Inflammatory macrophage treated with lipopolysaccharide for 1 hour (primary cell): ENCODE measurements around the gene DST.

Experiments used
- DNase-seq, 2 donors: peaks; one replicate each; pipeline ENCODE4 v3.0.0-alpha.2; 2020 to 2022

DST gene

DNA sequence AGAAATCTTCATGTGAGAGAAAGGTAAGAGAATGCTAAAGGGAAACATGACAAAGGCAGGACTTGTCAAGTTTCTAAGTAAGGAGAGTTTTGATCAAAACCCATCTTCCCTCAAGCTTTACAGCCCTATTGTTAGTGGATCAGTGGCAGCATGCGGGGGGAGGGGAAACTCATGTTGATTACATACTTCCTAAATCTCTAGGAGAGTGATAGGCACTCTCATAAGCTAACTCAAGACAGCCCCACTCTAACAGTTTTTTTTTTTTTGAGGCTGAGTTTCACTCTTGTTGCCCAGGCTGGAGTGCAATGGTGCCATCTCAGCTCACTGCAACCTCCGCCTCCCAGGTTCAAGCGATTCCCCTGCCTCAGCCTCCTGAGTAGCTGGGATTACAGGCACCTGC, 18.6 kb upstream of the DST start:
- DNase-seq: peak; percentile 14 to 19

DNA sequence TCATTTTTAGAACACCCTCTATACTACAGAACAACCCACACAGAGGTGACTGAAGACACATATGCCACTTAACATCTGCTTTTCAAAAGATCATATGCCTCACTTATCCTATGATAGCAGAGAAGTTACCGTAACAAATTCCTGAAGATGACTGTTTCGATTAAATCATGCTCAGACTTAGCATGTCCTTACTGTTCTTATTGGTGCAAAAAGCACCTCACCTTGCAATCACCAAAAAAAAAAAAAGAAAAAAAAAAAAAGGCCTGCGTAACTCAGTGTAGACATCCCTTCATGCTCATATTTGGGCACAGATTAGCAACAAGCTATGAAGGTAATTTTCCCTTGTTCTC, 17.7 kb upstream of the DST start:
- peak in 1 of 2 donors; percentile 33 for DNase-seq

DNA sequence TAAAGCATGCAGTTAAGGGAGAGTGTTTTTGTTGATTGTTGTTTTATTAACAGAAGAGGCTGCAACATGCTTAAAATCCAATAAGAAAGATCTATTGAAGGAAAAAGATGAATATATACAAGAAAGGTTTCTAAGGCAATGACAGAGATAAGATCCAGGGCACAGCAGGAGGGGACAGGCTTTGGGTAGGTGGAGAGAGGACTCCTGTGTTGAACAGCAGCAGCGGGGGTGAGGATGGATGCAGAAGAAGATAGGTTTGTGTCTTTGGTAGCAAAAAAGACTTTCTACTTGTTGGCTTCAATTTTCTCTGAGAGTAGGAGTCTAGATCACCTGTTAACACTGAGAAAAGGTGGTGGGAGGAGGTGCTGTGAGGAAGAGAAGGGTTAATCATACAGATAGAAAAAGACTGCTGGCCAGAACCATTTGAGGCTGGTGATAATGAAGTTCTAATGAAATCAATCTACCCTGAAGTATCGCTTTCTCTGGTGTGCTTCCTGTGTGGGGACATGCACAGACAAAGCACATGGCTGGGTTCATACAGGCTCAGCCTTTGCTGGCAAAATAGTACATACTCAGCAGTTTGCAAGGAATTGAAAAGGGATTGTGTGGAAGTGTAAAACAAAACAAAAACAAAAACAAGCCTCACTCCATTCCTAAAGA, 17.2 kb upstream of the DST start:
- no peak for DNase-seq

DNA sequence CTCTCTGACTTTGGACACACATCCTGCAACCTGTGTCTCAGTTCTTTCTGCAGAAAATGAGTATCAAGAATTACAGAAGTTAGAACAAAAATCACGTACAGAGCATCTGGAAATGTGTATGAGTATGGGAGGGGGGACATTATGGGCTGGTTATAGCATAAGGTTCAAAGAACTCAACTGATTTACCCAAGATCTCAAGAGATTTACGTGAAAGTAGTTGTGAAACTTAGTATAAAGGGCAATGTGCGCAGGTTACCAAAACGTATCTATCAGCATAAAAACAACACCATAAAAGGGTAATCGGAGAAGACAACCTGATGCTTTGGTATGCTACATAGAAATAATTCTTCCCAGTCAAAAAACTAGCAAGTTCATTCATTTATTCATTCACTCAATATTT, 15.6 kb upstream of the DST start:
- no peak for DNase-seq

DNA sequence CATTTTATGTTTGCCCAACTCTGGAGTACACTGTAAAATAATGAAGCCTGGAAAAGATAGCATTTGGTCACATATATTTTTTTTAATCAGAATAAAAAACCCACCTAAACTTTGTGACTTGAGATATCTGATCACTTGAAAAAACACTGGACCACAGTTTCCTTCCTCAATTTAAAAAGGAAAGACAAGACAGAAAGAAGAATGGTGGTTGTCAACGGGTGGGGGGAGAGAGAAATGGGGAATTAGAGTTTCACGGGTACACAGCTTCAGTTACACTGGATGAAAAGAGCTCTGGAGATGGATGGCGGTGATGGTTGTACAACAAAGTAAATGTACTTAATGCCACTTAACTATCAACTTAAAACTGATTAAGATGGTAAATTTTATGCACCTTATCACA, 14.7 kb upstream of the DST start:
- no peak for DNase-seq

DNA sequence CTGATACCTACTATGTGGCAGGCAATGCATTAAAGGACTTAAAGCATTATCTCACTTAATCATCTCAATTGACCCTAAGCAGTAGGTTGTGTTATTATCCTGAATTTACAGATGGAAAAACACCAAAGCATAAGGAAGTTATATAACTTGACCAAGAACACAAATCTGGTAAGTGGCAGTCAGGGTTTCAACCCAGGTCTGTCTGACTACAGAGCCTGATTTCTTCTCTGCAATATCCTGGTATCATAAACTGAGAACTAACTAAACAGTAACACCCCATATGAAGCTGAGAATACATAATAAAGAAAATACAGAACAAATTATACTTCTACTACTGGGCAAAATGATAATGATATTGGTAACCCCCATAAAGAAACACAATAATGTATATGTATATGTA, 13.8 kb upstream of the DST start:
- no peak for DNase-seq

DNA sequence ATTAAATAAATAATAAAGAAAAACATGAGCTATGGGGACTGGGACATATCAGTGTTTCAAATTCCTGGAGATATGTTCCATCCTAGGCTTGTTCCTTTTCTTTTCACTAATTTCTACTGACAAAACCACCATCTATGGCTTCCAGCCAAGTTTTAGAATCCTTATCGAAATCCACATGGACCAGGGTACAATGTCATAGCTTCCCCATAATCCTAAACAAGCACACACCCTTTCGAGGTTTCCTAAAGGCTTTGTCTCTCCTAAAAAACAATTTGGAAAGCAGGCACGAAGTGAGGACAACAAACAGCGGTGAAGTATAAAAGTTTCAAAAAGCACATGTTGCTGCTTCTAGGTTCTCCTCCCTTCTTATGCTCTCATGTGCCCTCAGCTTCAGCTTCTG, 13.3 kb upstream of the DST start:
- DNase-seq: no peak

DNA sequence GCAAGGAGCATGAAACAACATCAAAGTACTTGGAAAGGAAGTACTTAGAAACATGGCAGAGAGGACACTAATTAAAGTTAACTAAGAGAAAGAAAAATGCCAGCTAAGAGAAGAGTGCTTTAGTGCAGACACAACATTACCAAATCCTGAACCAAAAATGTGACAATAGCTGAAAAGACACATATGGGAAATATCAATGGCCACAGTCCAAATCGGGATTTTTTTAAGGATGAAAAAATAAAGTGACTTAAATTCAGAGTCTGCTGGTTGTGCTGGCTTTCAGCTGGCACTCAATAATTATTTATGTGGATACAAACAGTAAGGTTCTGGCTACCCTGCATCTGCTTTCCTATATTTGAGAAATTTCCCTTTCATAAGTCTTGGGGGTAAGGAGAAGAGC, 12.6 kb upstream of the DST start:
- no peak for DNase-seq

DNA sequence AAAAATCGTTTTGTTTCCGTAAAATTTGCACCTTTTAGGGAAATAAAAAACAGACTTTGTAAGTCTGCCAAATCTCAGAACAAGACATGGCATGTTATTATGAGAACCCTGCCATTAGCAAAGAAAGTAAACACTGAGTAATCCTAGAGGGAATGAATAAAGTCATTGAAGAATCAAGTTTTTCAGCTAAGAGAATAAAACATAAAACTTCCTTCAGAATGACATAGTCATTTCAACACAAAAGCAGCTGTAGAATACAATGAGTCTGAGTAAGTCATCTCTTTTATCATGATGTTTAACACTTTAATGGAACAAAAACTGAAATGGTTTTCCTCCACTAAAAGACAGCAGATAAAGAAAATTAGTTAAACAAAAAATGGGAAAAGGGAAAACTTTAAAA, 10.3 kb upstream of the DST start:
- no peak for DNase-seq

DNA sequence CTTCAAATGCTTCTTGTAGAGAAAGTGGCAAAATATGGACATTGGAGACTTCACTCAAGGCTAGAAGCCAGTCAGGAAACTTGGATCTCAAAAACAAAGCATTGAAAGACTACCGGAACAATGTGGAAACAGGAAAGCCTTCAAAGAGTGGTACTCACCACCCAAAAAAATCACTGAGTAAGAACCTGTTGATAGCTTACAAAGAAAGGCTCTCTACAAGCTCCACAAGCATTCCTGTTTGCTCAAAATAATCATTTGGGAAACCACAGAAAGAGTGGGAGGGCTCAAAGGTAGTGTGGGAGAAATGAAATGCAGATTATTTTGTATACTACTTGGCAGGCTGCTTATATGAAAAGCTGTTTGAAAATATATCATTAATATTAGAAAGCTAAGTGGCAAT, 9.5 kb upstream of the DST start:
- no peak for DNase-seq

DNA sequence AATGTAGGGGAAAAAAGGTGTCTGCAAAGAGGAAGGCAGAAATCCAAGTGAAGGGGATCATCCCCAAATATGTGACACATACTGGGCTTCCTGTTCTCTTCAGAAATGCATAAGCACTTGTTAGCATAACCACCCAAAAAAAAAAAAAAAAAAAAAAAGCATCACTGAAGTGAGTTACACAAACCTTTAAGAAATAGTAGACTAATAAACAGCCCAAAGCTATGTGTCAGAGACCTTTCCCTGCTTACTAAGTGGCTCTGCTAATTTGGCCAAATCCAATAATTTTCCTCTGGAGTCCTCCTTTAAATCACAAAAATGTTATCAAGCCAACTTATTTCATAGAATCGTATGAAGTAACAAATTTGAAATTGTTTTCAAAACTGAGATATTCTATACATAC, 7.5 kb upstream of the DST start:
- DNase-seq: no peak

DNA sequence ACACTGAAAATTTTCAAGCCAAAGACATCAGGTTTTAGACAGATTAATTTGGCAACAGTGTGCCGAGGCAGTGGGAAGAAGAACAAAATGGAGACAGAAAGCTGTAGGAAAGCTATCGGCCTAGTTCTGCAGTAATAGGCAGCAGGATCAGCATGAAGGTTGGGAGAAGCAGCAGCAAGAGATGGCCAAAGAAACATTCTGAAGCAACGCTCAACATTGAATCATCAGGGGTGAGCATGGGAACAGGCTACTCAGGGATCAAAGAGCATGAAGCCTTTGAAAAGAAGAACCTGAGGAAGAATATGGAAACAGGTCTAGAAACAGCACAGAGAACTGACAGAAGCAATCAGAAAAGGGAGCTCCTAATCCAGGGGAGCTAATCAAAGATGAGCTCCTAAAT, 7.1 kb upstream of the DST start:
- DNase-seq: no peak

DNA sequence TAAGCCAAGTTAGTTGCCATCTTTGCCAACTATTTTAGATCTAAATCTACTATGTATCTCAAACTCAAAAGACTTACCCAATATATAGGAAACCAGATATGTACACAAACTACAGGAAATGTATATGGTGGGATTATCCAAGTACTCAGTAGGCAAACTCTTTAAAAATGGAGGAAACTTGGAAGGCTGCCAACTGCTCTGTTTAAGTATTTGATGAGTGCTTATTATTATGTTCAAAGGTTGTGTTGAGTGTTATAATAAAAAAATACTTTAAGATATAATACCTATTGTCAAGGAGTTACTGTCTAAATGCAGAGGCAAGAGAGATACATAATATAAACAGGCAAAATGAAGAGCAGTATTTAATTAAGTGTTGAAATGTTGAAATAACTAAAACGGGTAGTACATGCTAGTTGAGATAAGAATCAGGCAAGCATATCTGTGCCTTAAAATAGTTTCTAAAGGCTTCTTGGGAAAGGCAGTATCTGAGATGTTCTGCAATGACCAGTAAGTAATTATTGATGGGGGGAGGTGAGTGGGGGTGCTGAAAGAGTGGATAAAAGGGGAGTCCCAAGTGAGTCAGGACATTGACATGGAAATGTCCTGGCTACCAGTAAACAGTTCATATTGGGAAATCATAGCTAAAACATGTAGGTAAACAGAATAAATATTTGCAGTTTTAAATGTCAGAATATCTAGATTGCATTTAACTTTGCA, 6.5 kb upstream of the DST start:
- no peak for DNase-seq

DNA sequence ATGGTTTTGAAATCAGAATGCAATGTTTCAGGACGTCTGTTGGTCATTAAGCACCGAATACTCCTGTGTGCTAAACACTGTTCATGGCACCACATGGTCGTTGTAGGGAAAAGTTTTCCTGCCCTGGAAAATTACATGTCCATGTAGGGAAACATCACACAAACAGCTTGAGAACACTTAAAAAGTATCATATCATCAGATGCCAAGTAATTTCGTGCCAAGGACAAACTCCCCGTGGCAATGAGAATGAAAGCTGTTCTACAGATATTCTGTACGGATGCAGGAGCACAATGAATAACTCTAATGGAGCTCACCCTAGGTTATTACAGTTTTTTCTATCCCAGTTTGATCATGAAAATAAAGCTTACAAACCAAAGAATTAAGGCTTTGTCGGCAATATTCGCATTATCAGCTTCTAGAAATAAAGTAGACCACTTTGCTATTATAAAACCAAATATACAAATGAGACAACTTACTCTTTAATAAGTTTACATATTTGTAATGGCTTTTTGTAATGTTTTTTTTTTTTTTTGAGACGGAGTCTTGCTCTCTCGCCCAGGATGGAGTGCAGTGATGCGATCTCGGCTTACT, 4.6 kb upstream of the DST start:
- DNase-seq: no peak

DNA sequence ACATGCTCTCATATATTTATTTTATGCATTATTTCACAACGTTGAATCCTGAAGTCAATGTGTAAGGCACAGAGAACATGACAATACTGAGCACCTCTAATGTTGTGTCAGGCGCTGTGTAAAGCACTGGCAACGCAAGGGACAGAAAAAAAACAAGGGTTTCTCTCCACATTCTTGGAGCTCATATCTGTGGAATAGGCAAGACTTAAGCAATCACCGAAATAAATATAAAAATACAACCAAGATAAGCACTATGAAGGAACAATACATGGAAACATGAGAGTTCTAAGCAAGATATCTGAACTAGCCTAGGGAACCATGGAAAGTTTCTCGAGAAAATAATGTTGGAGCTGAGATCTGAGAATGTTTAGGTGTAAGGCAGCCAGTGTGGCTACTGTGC, 1.7 kb upstream of the DST start:
- DNase-seq: no peak

DNA sequence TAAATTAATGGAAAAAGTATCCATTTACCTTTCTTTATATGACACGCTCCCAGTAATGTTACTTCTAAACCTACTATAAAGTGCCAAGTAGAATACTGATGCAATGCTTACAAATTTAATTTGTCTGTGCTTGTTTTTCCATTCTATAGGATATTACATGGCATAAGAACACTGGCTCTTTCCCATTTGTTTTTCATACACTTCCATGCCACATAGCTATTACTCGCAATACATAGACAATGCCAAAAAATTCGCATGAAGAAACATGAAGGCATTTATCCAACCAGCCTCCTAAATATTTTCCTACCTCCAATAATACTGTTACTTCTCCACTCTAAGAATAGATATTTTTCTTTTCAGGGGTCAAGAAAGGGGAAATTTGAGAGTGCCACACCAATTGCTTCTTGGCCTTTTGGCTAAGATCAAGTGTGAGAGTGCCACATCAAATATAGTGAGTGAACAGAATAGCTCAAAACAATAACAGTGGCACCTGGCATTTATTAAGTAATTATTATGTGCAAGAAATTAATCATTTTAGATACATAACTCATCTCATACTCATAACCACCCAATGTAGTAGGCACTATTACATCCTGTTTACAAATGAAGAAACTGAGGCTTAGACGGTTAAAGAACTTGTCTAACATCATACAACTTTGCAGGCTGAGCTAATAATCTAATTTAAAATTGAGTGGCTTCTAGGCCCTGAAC, 845 bp upstream of the DST start:
- no peak for DNase-seq

DNA sequence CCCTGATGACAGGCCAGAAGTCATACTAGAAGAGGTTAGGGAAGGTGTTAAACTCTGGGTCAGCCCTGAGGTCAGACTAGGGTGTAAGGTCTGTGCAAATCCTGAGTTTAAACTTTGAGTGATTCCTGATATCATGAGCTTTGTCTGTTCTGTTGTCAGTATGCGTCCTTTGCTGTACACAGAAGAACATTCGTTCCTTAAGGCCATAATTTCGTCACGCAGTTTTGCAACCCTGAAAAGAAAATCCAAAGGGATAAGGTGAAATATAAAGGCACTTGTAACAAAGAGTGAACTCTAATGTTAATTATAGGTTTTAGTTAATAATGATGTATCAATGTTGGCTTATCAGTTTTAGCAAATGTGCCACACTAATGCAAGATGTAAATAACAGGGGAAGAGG, 2.3 kb downstream of the DST start:
- no peak for DNase-seq

DNA sequence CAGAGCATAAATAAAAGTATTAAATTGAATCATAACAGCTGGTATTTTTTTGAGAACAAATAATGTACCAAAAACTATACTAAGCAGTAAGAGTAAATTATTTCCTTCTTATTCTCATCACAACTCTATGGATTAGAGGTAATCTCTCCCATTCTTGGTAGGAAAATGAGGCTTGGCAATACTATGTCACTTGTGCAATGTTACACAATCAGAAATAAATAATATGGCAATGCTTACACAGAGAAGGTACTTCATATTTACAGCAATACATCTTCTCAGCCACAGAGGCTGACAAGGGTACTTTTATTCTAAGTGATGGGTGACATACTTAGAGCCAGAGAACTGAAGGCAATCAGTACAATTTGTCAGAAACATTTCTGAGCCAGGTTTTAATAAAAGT, 3.9 kb downstream of the DST start:
- DNase-seq: no peak

DNA sequence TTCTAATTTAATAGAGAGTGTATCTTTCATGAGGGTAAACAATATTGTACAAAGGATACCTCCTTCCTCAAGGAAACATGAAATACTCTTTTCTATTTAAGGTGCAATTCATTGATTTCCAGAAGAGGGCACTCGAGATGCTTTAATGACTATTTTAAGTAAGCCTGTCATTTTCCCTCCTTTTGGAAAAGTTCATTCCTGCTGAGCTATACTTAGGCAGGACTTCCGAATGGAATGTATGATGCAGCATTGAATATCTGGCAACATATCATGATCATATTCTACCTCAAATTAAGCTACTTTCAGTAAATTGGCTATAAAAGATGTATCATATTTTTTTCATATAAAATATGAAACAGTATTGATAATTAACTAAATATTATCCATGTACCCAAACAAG, 5.0 kb downstream of the DST start:
- DNase-seq: peak; percentile 15 to 72

DNA sequence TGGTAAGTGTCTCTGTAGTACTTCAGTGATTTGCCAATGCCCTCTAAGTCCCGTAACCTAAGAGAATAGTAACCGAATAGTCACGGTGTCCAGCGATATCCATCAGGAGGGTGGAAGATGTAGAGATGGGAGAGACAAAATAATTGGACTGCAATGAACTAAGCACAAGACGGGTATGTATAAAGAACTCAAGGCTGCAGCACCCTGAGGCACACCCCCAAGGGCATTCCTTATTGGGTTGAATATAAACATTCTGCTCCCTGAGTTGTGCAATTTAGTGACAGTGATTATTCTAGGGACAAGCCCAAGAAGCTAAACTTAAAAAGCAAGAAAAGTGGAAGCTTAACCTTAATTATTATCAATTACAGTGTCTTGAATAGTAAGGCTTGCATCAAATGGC, 14.6 kb downstream of the DST start:
- DNase-seq: no peak

DNA sequence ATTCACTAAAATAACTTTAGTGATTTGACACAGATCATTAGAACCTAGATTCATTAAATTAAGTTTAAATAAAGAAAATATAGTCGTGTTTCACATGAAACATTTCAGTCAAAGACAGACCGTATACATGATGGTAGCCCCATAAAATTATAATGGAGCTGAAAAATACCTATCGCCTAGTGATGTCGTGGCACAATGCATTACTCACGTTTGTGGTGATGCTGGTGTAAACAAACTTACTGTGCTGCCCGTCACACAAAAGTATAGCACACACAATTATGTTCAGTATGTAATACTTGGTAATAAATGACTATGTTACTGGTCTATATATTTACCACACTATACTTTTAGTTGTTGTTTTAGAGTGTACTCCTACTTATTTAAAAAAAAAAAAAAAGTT, 17.3 kb downstream of the DST start:
- no peak for DNase-seq

DNA sequence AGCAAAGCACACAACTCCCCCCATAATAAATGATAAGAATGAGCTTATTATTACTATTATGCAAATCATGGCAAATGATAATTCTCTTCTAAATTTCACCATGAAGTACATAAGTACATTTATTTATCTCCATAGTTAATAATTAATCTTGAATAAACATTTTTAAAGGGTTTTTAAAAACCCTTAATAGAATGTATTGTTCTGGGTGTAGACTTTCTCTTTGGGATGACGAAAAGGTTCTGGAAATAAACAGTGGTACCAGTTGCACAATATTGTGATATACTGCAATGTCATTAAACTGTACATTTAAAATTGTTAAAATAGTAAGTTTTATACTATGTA, 18.0 kb downstream of the DST start:
- no peak for DNase-seq

DNA sequence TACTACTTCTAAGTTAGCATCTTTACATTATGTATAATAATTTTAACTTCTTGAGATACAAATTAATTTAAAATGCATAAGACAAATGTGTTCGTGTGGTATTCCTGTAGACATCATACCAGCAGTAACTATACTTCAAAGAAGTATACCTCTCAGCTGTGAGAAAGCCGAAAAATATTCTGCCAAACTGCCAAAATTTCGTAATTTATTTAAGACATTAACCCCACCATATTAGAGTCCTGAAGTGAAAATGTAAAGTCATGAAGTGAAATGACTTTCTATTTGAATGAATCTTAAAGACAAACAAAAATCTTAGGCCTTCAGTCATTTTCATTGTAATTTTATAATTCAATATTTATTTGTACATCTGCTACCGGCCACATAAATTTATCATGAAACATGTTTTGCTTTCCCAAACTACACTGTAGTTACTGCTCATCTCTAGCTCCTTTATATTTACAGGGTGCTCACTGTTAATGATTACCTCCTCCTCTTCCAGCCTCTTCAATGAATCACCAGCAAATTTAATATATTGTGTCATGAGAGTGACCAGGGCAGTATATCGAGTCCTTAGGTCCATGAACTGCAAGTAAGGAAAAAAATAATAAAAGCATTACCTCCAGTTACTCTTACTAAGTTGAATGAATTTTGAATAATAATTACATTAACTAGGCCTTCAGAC, 18.5 kb downstream of the DST start:
- DNase-seq: no peak
